ENCODE data around the gene PIK3R3.
"Not testable (repeated sequence)": the region's sequence is repeated elsewhere in the genome, so short reads cannot be mapped to it uniquely, and the experiment has no call there.

Gene PIK3R3

DNA sequence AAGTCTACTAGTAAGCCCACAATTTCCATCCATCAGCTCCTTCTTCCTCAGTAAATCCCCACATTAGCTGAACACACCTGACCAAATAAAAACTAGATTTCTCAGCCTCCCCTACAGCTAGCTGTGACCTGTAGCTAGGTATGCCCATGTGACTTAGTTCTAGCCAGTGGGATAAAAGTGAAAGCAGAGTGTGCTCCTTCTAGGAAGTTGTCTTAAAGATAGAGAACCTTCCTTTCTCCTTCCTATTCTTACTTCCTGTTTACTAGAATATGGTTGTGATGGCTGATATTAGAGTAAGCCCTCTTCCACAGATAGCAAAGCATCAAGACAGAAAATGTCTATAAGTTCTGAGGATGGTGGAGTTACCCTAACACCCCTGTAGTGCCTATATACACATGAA lies 67.0 kb downstream of the PIK3R3 start:
- DNase-seq (ENCODE audit: low read depth in 2 of 2): no peak

DNA sequence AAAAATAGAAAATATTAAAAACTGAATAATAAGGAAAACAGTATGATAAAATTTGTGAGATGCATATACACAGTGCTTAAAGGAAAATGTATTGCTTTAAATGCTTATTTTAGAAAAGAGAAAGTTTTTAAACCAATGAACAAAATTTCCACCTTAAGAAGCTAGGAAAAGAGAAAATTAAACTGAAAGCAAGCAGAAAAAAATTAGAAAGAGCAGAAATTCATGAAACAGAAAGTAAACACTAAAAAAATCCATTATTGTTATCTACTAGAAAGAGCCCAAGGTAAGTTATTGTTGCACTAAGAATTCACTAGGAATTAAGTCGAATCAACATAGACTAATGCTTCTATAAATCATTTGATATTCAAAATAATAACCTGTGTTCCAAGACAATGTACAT lies 67.7 kb downstream of the PIK3R3 start:
- DNase-seq (ENCODE audit: low read depth in 2 of 2): no peak

DNA sequence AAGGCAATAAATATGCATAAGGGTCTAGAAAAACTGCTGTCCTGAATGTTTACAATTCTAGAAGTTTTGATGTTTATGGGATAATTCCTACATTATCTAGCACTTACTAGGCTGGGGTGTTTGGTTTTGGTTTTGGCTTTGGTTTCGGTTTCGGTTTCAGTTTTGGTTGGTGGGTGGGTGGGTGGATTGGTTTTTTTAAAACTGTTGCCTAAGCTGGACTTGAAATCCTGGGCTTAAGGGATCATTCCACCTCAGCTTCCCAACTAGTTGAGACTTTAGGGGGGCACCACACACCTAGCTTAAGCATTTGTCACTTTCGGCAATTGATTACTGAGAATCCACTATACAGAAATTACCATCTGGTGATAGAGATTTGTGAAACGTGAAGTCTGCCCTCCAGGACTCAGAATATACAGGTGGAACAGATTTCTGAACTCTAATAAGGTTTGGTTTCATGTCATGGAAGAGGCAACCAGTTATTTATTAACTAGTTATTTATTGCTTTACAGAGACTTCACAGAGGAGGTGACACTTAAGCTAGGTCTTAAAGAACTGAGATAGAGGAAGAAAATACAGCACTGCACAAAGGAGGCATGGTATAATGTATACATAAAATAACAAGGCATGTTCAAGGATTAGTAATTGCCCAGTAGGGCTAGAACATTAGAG lies 69.6 kb downstream of the PIK3R3 start:
- no peak for DNase-seq (ENCODE audit: low read depth in 2 of 2)

DNA sequence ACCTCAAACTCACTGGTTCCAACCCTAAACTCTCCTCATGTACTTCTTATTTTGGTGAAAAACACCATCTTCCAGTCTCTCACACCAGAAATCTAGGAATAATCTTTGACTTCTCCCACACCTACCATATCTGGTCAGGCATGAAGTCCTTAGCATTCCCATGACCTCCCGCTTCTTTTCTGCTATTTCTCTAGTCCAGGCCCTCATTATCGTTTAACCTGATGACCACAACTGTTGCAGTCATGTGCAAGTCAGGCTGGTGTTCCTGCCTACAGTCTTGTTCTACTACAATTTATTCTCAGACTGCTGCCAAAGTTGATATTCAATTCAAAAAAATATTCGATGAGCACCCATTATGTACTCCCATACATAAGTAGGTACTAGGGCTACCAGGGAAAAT lies 71.3 kb downstream of the PIK3R3 start:
- DNase-seq (ENCODE audit: low read depth in 2 of 2): no peak

DNA sequence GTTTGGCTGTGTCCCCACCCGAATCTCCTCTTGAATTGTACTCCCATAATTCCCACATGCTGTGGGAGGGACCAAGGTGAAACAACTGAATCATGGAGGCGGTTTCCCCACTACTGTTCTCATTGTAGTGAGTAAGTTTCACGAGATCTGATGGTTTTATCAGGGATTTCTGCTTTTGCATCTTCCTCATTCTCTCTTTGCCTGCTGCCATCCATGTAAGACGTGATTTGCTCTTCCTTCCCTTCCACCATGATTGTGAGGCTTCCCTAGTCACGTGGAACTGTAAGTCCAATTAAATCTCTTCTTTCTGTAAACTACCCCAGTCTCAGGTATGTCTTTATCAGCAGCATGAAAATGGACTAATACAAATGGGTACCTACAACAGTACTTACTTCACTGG lies 73.5 kb downstream of the PIK3R3 start:
- DNase-seq (ENCODE audit: low read depth in 2 of 2): no peak

DNA sequence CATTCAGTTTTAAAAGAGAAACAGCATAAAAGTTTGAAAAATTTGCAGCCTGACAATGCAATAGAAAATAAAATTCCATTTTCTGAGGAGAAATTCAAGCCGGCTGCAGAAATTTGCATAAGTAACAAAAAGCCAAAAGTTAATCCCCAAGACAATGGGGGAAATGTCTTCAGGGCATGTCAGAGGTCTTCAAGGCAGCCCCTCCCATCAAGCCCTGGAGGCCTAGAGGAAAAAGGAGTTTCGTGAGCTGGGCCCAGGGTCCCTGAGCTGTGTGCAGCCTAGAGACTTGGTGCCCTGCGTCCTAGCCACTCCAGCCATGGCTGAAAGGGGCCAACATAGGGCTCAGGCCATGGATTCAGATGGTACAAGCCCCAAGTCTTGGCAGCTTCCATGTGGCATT lies 74.6 kb downstream of the PIK3R3 start:
- DNase-seq (ENCODE audit: low read depth in 2 of 2): no peak

DNA sequence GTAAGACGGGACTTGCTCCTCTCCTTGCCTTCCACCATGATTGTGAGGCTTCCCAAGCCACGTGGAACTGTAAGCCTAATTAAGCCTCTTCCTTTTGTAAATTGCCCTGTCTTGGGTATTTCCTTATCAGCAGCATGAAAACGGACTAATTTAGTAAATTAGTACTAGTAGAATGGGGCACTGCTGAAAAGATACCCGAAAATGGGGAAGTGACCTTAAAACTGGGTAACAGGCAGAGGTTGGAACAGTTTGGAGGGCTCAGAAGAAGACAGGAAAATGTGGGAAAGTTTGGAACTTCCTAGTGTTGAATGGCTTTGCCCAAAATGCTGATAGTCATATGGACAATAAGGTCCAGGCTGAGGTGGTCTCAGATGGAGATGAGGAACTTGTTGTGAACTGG lies 75.2 kb downstream of the PIK3R3 start:
- not testable (repeated sequence) for DNase-seq (ENCODE audit: low read depth in 2 of 2)

DNA sequence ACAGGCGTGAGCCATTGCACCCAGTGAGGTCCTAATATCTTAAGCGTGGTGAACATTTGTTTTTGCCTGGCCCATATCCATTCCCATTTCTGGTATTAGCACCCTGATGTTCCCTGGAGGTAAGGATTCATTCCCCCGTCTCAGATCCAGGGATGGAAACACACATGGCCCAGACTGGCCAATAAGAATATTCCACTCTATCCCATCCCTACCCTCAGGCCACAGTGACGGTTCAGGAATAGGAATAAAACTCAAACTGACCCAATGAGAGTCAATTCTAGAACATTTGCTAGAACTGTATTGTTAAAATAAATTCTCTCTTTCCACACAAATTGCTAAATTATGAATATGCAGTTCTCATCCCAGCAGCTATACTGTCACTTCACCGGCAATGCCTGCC lies 76.1 kb downstream of the PIK3R3 start:
- no peak for DNase-seq (ENCODE audit: low read depth in 2 of 2)

DNA sequence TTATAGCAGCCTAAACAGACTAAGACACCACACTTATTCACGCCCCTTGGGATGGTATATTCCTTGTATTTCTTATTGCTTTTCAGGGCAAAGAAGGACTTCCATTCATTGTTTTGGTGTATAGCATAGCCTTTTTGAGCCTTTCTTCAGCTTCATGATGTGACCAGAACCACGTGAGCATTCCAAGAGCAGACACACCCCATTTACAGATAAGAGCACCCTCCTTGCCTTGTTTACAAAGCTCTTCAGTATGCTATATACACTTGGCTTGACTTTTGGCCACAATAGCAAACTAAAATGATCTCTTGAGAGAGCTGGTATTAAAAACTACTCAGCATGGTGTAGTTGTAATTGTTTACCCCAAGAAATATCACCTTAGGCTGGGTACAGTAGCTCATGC lies 78.7 kb downstream of the PIK3R3 start:
- DNase-seq (ENCODE audit: low read depth in 2 of 2): no peak

DNA sequence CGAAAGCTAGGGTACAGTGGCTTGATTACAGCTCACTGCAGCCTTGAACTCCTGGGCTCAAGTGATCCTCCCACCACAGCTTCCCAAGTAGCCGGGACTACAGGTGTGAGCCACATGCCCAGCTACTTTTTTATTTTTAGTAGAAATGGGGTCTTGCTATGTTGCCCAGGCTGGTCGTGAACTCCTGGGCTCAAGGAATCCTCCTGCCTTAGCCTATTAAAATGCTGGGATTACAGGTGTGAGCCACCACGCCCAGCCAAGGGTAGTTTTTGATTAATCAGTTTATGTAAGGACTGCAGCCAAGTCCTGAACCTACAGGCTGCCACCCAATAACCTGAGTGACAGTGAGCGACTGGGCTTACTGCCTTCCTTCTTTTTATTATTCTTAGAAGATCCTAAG lies 88.3 kb downstream of the PIK3R3 start:
- no peak for DNase-seq (ENCODE audit: low read depth in 2 of 2)

DNA sequence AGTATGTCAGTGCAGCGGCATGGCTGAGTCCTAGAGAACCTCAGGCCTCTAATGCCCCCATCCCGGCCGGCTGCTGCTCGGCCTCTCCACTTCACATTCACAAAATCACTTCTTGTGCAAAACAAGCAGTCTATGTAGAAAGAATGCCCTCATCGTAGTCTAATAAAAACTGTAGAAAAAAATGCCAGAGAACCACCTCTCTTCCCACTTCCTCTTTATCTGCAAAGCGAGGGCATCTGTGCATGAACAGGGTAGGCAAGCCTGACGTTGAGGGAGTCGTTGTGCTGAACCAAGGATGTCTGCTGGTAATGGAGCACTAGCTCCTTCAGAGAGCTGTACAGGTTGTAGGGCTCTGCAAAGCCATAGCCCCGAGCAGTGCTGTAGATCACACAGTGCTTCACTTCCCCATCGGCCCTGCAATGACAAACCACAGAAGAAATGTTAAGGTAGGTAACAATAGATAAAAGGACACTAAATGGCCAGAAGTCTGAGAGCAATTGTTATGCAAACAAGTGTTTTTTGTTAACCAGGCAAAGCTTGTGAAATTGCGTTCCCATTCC lies 88.9 kb downstream of the PIK3R3 start:
- no peak for DNase-seq (ENCODE audit: low read depth in 2 of 2)

DNA sequence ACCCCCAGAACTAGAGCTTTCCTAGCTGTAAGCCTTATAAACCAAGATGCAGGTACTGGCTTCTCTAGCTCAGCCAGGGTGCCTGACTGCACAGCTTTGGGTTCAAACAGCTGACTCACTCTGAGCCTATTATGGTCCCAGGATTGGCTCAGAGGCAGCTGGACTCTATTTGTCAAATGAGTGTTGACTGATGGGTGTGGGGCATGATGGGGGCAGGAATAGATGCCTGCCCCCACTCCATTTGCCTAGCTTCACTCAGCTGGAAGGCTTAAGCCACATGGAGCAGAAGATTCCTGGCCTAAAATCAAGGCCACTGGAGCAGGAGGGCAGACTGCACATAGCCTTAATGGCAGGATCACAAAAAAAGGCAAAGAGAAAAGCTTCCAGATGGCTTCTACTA lies 90.5 kb downstream of the PIK3R3 start:
- DNase-seq (ENCODE audit: low read depth in 2 of 2): peak; percentile 7 to 16

DNA sequence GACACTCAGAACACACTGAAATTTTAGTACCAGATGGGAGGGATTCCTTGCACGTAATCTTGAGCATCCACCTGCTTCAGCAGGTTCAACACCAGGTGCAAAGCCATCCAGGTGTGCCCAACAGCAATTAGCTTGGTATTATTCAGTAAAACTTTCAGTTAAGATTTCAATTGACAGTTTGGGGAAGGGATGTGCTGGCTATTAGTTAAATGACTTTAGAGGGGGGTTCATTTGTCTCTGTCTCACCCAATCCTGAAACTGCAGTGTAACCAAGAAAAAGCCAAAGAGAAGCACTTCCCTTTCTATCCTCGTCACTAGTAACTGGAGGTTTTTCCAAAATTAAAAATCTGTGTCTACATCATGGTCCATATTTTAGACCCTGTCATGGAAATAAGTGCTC lies 90.9 kb downstream of the PIK3R3 start:
- no peak for DNase-seq (ENCODE audit: low read depth in 2 of 2)

DNA sequence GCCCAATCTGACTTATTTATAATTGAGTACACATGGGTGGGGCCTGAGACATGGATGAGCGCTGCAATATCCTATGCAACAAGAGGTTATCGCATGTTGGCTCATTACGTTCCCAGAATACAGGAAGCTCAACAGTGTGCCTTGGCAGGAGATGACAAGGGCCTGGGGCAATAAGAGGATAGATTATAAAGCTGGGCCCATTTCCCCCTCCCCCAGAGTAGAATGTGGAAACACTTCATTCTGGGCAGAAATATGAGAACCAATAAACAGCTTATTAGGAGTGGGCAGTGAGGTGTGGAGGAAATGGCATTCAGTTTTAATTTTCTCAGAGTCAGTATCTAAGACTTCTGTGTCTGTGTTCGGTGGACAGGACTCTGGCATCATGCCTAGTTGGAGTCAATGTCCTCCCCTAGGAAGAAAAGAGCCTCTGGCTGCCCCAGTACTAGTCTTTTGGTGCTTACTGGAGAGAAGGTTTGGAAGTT lies 92.8 kb downstream of the PIK3R3 start:
- no peak for DNase-seq (ENCODE audit: low read depth in 2 of 2)

DNA sequence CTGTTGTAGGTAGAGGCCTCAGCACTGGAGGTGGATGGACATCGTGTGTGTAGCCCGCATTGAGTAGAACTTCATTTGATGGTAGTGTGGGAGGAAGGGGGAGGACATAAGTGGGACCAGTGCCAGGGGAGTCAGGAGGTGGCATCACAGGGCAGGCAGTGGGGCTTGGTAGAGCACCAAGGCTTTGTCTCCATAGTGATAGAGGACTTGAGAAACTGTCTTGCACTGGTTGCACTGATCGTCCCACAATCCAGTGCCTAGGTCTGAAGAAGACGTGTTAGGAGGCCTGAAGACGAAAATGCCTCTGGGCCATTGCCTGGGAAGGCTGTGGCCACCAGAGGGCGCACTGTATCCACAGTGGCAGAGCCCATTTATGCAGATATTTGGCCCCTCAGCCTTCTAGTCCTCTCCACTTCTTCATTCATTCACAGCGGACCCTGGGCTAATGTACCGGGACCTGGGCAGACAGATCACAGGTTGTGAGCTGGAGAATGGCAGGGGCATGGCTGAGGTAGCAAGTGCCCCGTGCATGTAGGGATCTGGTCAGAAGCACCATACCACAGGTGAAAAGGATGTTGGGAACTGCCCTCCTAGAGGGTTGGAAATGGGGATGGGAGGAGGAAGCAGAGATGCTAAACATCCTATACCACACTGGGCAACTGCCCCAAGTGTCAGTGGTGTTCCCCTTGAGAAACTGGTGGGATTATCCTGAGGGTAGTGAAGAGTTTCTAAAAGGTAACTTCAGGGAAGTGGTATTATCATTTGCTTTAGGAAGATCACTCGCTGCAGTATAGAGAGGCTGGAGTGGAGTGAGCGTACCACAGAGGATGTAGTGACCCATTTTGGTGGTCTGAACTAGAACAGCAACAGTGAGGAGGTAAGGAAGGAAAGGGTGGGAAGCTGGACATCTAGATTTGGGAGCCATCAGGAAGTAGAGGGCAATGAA lies 95.3 kb downstream of the PIK3R3 start:
- peak; percentile 44 to 51 for DNase-seq (ENCODE audit: low read depth in 2 of 2)

DNA sequence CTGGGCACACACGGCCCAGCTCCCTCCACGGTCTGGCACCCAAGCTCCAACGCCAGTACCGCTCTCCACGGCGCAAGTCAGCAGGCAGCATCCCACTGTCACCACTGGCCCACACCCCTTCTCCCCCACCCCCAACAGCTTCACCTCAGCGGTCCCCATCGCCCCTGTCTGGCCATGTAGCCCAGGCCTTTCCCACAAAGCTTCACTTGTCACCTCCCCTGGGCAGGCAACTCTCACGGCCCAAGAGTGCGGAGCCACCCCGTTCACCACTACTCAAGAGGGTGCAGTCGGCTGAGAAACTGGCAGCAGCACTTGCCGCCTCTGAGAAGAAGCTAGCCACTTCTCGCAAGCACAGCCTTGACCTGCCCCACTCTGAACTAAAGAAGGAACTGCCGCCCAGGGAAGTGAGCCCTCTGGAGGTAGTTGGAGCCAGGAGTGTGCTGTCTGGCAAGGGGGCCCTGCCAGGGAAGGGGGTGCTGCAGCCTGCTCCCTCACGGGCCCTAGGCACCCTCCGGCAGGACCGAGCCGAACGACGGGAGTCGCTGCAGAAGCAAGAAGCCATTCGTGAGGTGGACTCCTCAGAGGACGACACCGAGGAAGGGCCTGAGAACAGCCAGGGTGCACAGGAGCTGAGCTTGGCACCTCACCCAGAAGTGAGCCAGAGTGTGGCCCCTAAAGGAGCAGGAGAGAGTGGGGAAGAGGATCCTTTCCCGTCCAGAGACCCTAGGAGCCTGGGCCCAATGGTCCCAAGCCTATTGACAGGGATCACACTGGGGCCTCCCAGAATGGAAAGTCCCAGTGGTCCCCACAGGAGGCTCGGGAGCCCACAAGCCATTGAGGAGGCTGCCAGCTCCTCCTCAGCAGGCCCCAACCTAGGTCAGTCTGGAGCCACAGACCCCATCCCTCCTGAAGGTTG lies 97.6 kb downstream of the PIK3R3 start:
- no peak for DNase-seq (ENCODE audit: low read depth in 2 of 2)

DNA sequence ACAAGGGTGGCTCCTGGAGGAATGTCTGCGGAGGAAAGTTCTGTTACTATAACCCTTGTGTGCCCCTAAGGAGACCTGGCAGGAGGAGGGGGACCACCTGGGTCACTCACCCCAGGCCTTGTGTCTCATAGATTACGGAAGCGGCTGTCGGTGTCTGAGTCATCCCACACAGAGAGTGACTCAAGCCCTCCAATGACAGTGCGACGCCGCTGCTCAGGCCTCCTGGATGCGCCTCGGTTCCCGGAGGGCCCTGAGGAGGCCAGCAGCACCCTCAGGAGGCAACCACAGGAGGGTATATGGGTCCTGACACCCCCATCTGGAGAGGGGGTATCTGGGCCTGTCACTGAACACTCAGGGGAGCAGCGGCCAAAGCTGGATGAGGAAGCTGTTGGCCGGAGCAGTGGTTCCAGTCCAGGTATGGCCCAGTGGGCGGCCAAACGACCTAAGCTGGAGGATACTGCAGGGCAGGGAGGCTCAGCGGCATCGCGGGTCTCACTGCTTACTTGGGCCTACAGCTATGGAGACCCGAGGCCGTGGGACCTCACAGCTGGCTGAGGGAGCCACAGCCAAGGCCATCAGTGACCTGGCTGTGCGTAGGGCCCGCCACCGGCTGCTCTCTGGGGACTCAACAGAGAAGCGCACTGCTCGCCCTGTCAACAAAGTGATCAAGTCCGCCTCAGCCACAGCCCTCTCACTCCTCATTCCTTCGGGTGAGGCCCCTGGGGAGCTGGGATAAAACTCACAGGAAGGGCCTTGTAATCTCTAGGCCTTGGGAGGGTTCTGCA lies 101.4 kb downstream of the PIK3R3 start:
- DNase-seq (ENCODE audit: low read depth in 2 of 2): no peak

DNA sequence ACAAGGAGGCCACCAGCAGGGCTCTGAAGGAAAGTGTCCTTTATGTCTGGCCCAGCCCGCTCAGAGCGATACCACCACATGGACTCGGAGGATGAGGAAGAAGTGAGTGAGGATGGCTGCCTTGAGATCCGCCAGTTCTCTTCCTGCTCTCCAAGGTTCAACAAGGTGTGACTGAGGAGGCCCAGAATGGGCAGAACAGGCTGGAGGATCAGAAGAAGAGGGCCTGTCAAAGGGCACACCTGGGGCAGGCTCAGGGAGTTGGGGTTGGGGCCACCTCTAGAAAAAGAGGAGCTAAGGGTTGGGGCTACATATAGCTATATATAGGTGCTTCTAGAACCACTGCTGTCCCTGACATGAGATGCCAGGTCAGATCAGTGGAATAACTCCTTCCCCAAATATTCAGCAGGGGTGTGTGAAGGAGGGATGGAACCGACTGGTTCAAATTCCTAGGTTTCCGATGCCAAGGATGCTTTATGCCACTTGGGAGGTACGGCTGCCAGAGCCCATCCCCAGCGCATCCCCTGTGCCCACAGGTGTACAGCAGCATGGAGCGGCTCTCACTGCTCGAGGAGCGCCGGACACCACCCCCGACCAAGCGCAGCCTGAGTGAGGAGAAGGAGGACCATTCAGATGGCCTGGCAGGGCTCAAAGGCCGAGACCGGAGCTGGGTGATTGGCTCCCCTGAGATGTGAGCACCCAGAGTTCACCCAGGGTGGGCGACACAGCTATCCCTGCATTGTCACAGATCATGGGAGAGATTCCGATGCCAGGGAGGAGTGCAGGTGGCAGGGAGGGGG lies 102.2 kb downstream of the PIK3R3 start:
- no peak for DNase-seq (ENCODE audit: low read depth in 2 of 2)

DNA sequence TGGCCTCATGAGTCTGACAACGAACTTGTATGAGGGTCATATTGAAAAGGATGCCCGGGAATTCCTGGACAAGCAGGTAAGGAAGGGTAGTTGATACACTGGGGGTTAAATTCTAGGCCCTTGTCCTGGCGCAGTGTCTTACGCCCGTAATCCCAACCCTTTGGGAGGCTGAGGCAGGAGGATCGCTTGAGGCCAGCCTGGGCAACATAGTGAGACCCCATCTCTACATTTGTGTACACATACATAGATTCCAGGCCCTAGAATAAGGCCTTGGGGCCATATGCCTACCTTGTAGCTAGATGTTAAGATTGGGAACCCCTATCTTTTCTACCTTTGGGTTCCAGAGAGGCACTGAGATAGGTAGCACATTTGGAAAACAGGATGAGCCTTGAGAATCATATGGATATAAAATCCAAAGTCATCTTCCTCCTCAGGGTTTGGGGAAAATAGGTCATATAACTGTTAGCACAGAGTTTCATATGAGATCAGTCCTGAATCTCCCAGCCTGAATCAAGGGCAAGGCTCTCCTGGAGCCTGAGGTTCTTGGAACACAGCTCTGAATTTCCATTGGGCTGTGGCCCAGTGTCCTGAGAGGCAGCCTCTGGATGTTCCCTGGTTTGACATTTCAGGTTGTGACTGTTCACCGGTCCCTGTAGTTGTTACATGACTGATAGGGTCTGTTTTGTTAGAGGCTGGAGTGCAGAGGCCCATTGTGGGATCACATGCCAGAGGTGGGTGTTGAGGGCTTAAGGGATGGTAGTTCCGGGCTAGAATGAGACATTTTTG lies 104.4 kb downstream of the PIK3R3 start:
- no peak for DNase-seq (ENCODE audit: low read depth in 2 of 2)
